Measurements from ENCODE around the gene ONECUT3. TPM values are rescaled to one million over a fixed set of nuclear protein-coding genes. Genes with fewer than 3 reads are reported as not detected.

The ONECUT3 gene
- total and polyA plus RNA-seq, 9 of the 15 experiments (the other 6 are each of a cell fraction or from before 2014, with no cell fraction given) = not detected

DNA sequence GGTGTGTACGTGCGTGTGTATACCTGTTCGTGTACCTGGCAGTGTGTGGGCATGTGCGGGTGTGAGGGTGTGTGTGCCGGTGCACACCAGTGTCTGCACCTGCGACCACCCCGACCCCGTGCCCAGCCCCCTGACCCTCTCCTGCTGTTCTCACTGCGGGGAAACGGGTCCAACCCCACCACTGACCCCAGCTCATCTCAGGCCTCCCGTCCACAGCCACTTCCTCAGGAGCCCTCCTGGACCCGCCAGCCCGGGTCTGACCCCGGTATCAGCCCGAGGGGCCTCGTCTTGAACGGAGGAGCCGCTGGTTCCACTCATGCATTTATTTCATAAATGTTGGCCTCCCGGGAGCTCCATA is 23.8 kb upstream of the ONECUT3 start:
- H3K27ac ChIP-seq (ENCODE audit: extremely low read depth, low read depth, low read length) = no peak overlapping the region
- peaks cover 2 to 23% of the 10 kb centered on the region in 2 experiments; a peak in 3 of 5 replicates for H3K4me1 ChIP-seq (replicated peaks in 1 of 2; ENCODE audit: control insufficient read depth in 2 of 2, insufficient read depth in 2 of 2, low read length in 2 of 2)
- no peaks in the 10 kb centered on the region for H4K20me1 ChIP-seq (replicated peaks; ENCODE audit: control insufficient read depth, insufficient read depth, low read length)
- in situ Hi-C loops (cut with MboI) (no loop called here), intact Hi-C loops (cut with micrococcal nuclease) (no loop called here)
- DNase-seq (ENCODE audit: extremely low read depth in 1 of 4, low spot score in 3 of 4) = no peak
- no peaks in the 10 kb centered on the region for H3K79me2 ChIP-seq (ENCODE audit: control insufficient read depth, insufficient read depth, low read length)
- no peak overlapping the region for H3K4me2 ChIP-seq (ENCODE audit: insufficient read depth, low read length)
- TF ChIP-seq, protein P1, sequence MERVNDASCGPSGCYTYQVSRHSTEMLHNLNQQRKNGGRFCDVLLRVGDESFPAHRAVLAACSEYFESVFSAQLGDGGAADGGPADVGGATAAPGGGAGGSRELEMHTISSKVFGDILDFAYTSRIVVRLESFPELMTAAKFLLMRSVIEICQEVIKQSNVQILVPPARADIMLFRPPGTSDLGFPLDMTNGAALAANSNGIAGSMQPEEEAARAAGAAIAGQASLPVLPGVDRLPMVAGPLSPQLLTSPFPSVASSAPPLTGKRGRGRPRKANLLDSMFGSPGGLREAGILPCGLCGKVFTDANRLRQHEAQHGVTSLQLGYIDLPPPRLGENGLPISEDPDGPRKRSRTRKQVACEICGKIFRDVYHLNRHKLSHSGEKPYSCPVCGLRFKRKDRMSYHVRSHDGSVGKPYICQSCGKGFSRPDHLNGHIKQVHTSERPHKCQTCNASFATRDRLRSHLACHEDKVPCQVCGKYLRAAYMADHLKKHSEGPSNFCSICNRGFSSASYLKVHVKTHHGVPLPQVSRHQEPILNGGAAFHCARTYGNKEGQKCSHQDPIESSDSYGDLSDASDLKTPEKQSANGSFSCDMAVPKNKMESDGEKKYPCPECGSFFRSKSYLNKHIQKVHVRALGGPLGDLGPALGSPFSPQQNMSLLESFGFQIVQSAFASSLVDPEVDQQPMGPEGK (CRISPR knock-in tag; IDR thresholded peaks at IDR 0.05; ENCODE audit: borderline replicate concordance) = no peak
- TF ChIP-seq, protein P2, sequence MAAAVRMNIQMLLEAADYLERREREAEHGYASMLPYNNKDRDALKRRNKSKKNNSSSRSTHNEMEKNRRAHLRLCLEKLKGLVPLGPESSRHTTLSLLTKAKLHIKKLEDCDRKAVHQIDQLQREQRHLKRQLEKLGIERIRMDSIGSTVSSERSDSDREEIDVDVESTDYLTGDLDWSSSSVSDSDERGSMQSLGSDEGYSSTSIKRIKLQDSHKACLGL (CRISPR knock-in tag; IDR thresholded peaks at IDR 0.05; ENCODE audit: borderline replicate concordance, poor library complexity, severe bottlenecking) = no peak
- TF ChIP-seq KDM1A (IDR thresholded peaks at IDR 0.05) = peak in 1 of 2 experiments; percentile 7; a peak in 1 of 4 replicates
- H3K36me3 ChIP-seq (ENCODE audit: control insufficient read depth, insufficient read depth, low read length) = no peaks in the 10 kb centered on the region
- ATAC-seq = no peak
- POLR2A ChIA-PET = no interaction called here
- BruUV-seq (replicated peaks) = no TSS peak
- no peak overlapping the region for H2AFZ ChIP-seq (ENCODE audit: low read depth, low read length)
- peaks cover 11 to 54% of the 10 kb centered on the region in 2 experiments; a peak in 4 of 5 replicates for H3K27me3 ChIP-seq (ENCODE audit: control insufficient read depth in 2 of 2, insufficient read depth in 2 of 2, low read length in 2 of 2)
- H3K9me3 ChIP-seq (replicated peaks; ENCODE audit: control insufficient read depth, insufficient read depth, low read depth, low read length) = no peaks in the 10 kb centered on the region
- 17% methylated on average over 14 of the region's 19 CpGs for WGBS (ENCODE audit: insufficient coverage, low coverage, missing lambda C conversion rate)
- no peak for FAIRE-seq
- no peak overlapping the region for H3K9ac ChIP-seq (ENCODE audit: insufficient read depth in 1 of 2, low read depth in 2 of 2, low read length in 2 of 2)
- no peaks in the 10 kb centered on the region for H3K9me1 ChIP-seq (ENCODE audit: control insufficient read depth, insufficient read depth, low read length)
- H3K4me3 ChIP-seq = no peak overlapping the region
- CTCF ChIA-PET (ENCODE audit: low intra/inter-chr PET ratio) = no interaction called here
